Pancreas (tissue), 10 donors: ENCODE measurements around the gene RGS17. TPM values are rescaled to one million over a fixed set of nuclear protein-coding genes. Genes with fewer than 3 reads are reported as not detected.

Source experiments
- ATAC-seq, 4 donors: fragments of 200-7000 bp; cut with Tn5 transposase; one replicate each; pipeline versions ENCODE4 v1.8.0 to v1.9.1; 2020; ENCODE audit warnings: mild to moderate bottlenecking in 4 of 4, moderate library complexity in 4 of 4
- DNase-seq, 6 donors: peaks; one replicate each; pipeline ENCODE4 v3.0.0-alpha.2; 2020
- FAIRE-seq: peaks from 2 replicates; lab custom pipeline; 2012; peaks lifted over from hg19 to GRCh38; lab: Jason Lieb, UNC
- H3K27ac ChIP-seq, 4 donors: fragments of 200-600 bp; sonication (generic); 1 replicate in 3 of 4; 2 replicates in 1 of 4; pipeline versions ENCODE4 v1.5.0 to v1.8.0; 2020
- H3K27me3 ChIP-seq, 4 donors: fragments of 200-600 bp; one replicate each; pipeline ENCODE4 v1.8.0; 2021
- H3K36me3 ChIP-seq, 3 donors: fragments of 200-600 bp; sonication (generic) in 1 of 3; one replicate each; pipeline versions ENCODE4 v1.5.0 to v1.8.0; 2020 to 2021
- H3K4me1 ChIP-seq, 3 donors: fragments of 200-600 bp; one replicate each; pipeline ENCODE4 v1.8.0; 2021
- H3K4me3 ChIP-seq, 4 donors: fragments of 200-600 bp; sonication (generic) in 2 of 4; one replicate each; pipeline versions ENCODE4 v1.5.0 to v1.8.0; 2020 to 2021
- H3K9me3 ChIP-seq, 4 donors: fragments of 200-600 bp; one replicate each; pipeline ENCODE4 v1.8.0; 2021
- CTCF ChIP-seq, 4 donors: fragments of 200-600 bp; sonication (generic) in 3 of 4; IDR thresholded peaks; one replicate each; pipeline versions ENCODE4 v1.5.0 to v1.8.0; 2021; ENCODE audit warnings: antibody characterized with exemption in 4 of 4
- WGBS, 2 donors: extraction: QIAGEN DNeasy Blood & Tissue Kit; methylation state at CpG; one replicate each; pipeline ENCODE4 v1.1.7; 2013; 5-methylcytosine and 5-hydroxymethylcytosine counted together
- intact Hi-C, 3 donors: fragments of 100-400 bp; cut with DNase I; formaldehyde crosslinking; loops; one replicate each; pipeline versions ENCODE4 v1.11.1 to v1.14.2; 2022
- polyA plus RNA-seq, 2 donors: library from polyadenylated mRNA; stranded (reverse); fragments of 200-250 nt; gene quantifications; one replicate each; pipeline ENCODE4 v1.2.3, GENCODE V29; 2013
- total RNA-seq, 6 donors: library from RNA; stranded (reverse); fragmentation: NEBNext Ultra II Directional in 4 of 6; extraction: Animal tissue kit (Norgen Biotek cat#: 25700) in 4 of 6; gene quantifications; one replicate each; pipeline versions ENCODE4 v1.2.1 to v1.2.4, GENCODE V29; 2021 to 2023
- donor health status: healthy with polysubstance abuse.
- donor health status: DM: no; HTN: no; CAD: no; lungs with moderate emphysema.
- donor health status: DM: no; HTN: no; CAD: no.
- donor health status: control.
- donor health status: control.
- donor health status: Bipolar disorder and iron deficiency.
- donor health status: DM: yes; HTN: yes; CAD: no.
- donor health status: DM: no; HTN: no; CAD: no.
- donor health status: DM: no; HTN: no; CAD: no.
- donor health status: DM: yes; HTN: yes; CAD: no.

Gene RGS17
- total and polyA plus RNA-seq, 8 donors = 0.39 to 3.7 (median 1.1) TPM

GRCh38 chr6:153084393-153084792 is 46.7 kb downstream of the RGS17 start:
- FAIRE-seq (no peak), ATAC-seq (no peak), DNase-seq (no peak)
- Histone ChIP-seq H3K27me3 (no peaks in the 10 kb centered on the region), H3K36me3 (no peaks in the 10 kb centered on the region), H3K27ac (no peak overlapping the region), H3K9me3 (no peaks in the 10 kb centered on the region), H3K4me1 (no peaks in the 10 kb centered on the region), H3K4me3 (no peak overlapping the region)
- no peak for TF ChIP-seq CTCF (IDR thresholded peaks at IDR 0.05)
- intact Hi-C loops = no loop called here
- WGBS, 2 donors = 73 to 80% methylated on average over 3 of the region's 3 CpGs

GRCh38 chr6:153083869-153084268 is 47.2 kb downstream of the RGS17 start:
- intact Hi-C loops = no loop called here
- FAIRE-seq = peak; percentile 20
- H3K4me3 ChIP-seq = no peak overlapping the region
- H3K36me3 ChIP-seq = no peaks in the 10 kb centered on the region
- DNase-seq = no peak
- ATAC-seq = no peak
- no peak for TF ChIP-seq CTCF (IDR thresholded peaks at IDR 0.05)
- no peaks in the 10 kb centered on the region for H3K27me3 ChIP-seq
- no peaks in the 10 kb centered on the region for H3K9me3 ChIP-seq
- H3K4me1 ChIP-seq = no peaks in the 10 kb centered on the region
- H3K27ac ChIP-seq = no peak overlapping the region

- Histone ChIP-seq H3K9me3 (no peaks in the 10 kb centered on the region), H3K4me1 (no peaks in the 10 kb centered on the region), H3K27me3 (no peaks in the 10 kb centered on the region), H3K36me3 (no peaks in the 10 kb centered on the region), H3K27ac (no peak overlapping the region), H3K4me3 (no peak overlapping the region)
- ATAC-seq (no peak), DNase-seq (no peak), FAIRE-seq (no peak)
- 84 to 91% methylated on average over 2 of the region's 2 CpGs for WGBS, 2 donors
- intact Hi-C loops = no loop called here
- TF ChIP-seq CTCF (IDR thresholded peaks at IDR 0.05) = no peak
Observed at GRCh38 chr6:153081914-153082313, 49.2 kb downstream of the RGS17 start.

GRCh38 chr6:153076431-153076830 is 54.7 kb downstream of the RGS17 start:
- Histone ChIP-seq H3K9me3 (no peaks in the 10 kb centered on the region), H3K27me3 (no peaks in the 10 kb centered on the region), H3K27ac (no peak overlapping the region), H3K4me3 (no peak overlapping the region), H3K4me1 (no peaks in the 10 kb centered on the region), H3K36me3 (no peaks in the 10 kb centered on the region)
- DNase-seq = no peak
- no peak for FAIRE-seq
- no peak for TF ChIP-seq CTCF (IDR thresholded peaks at IDR 0.05)
- intact Hi-C loops = no loop called here
- WGBS, 2 donors = 90 to 92% methylated on average over 5 of the region's 5 CpGs
- no peak for ATAC-seq

- FAIRE-seq (no peak), ATAC-seq (no peak), DNase-seq (no peak)
- Histone ChIP-seq H3K4me1 (no peaks in the 10 kb centered on the region), H3K4me3 (no peak overlapping the region), H3K27ac (no peak overlapping the region), H3K9me3 (no peaks in the 10 kb centered on the region), H3K36me3 (no peaks in the 10 kb centered on the region), H3K27me3 (no peaks in the 10 kb centered on the region)
- intact Hi-C loops = no loop called here
- no peak for TF ChIP-seq CTCF (IDR thresholded peaks at IDR 0.05)
- 60% methylated on average over 3 of the region's 3 CpGs for WGBS, 2 donors
Observed at GRCh38 chr6:153074761-153075160, 56.3 kb downstream of the RGS17 start.
